Activated CD8-positive, alpha-beta memory T cell treated with anti-CD3 and anti-CD28 coated beads, Interleukin-2, amount 50 U/mL, for 24 hours (primary cell): ENCODE measurements around the gene SMARCC1.
A peak's percentile ranks its signal among the peaks of the same experiment; 100 is the strongest.
"Not testable (repeated sequence)": the region's sequence is repeated elsewhere in the genome, so short reads cannot be mapped to it uniquely, and the experiment has no call there.

Source experiments
- DNase-seq: peaks from one replicate; pipeline ENCODE4 v3.0.0-alpha.2; 2020; ENCODE audit errors: extremely low read depth

Gene SMARCC1

GRCh38 chr3:47781685-47782445, at the start of gene SMARCC1:
SMARCC1 (minus strand) TSS chr3:47781893; CDS start chr3:47781797, 96 bp downstream.
- DNase-seq, result peak; percentile 94

- not testable (repeated sequence) for DNase-seq
These were observed 47.8 kb upstream of the SMARCC1 start for GRCh38 chr3:47829482-47829881.

GRCh38 chr3:47825590-47825989, 43.9 kb upstream of the SMARCC1 start:
- DNase-seq, result no peak

GRCh38 chr3:47824541-47825473, 43.1 kb upstream of the SMARCC1 start:
- peak; percentile 39 for DNase-seq

GRCh38 chr3:47817609-47818008, 35.9 kb upstream of the SMARCC1 start:
- DNase-seq, result no peak

- DNase-seq, result no peak
These were observed 32.0 kb upstream of the SMARCC1 start for GRCh38 chr3:47813551-47814177.

GRCh38 chr3:47804577-47804976, 22.9 kb upstream of the SMARCC1 start:
- DNase-seq, result no peak

GRCh38 chr3:47803480-47804025, 21.9 kb upstream of the SMARCC1 start:
- DNase-seq, result no peak

- DNase-seq, result peak; percentile 62
These were observed 21.2 kb upstream of the SMARCC1 start, which contains the start of gene DHX30 for GRCh38 chr3:47802734-47803479. DHX30 (plus strand) TSS chr3:47803138; CDS start chr3:47810684, 7,546 bp downstream.

GRCh38 chr3:47799733-47800132, 18.0 kb upstream of the SMARCC1 start:
- no peak for DNase-seq

GRCh38 chr3:47794544-47794943, 12.9 kb upstream of the SMARCC1 start:
- no peak for DNase-seq

- no peak for DNase-seq
These were observed 11.0 kb upstream of the SMARCC1 start for GRCh38 chr3:47792699-47793098.

- DNase-seq, result no peak
These were observed 9.6 kb upstream of the SMARCC1 start for GRCh38 chr3:47791193-47791855.

GRCh38 chr3:47783673-47784072, 2.0 kb upstream of the SMARCC1 start:
- no peak for DNase-seq

GRCh38 chr3:47782446-47783308, 984 bp upstream of the SMARCC1 start:
- no peak for DNase-seq

GRCh38 chr3:47780741-47781684, 680 bp downstream of the SMARCC1 start:
- DNase-seq, result no peak

GRCh38 chr3:47778746-47779145, 2.9 kb downstream of the SMARCC1 start:
- DNase-seq, result no peak

- DNase-seq, result no peak
These were observed 8.9 kb downstream of the SMARCC1 start for GRCh38 chr3:47772788-47773187.
